DOHH2 (cell line): ENCODE measurements around the gene UBR3.
"Not testable (repeated sequence)": the region's sequence is repeated elsewhere in the genome, so short reads cannot be mapped to it uniquely, and the experiment has no call there.

Source experiments
- H3F3A ChIP-seq: fragments of 200-600 bp; sonication (generic), shearing (Covaris generic); 2 replicates; pipeline ENCODE4 v1.6.0; 2016; ENCODE audit warnings: antibody characterized with exemption, mild to moderate bottlenecking; ENCODE audit not compliant: control insufficient read depth, insufficient read depth
- H3K27ac ChIP-seq: fragments of 200-600 bp; sonication (generic); 2 replicates; pipeline ENCODE4 v1.5.1; 2014; ENCODE audit warnings: low read depth, mild to moderate bottlenecking, low read length, moderate library complexity
- H3K27me3 ChIP-seq: fragments of 200-600 bp; sonication (generic); 2 replicates; pipeline ENCODE4 v1.6.1; 2014; ENCODE audit warnings: mild to moderate bottlenecking, low read length, mixed read lengths; ENCODE audit not compliant: control insufficient read depth
- H3K36me3 ChIP-seq: fragments of 200-600 bp; sonication (generic); 2 replicates; pipeline ENCODE4 v1.6.1; 2014; ENCODE audit warnings: mild to moderate bottlenecking, low read length, moderate library complexity, mixed read lengths; ENCODE audit not compliant: control insufficient read depth
- H3K4me1 ChIP-seq: fragments of 200-600 bp; sonication (generic); 2 replicates; pipeline ENCODE4 v1.6.1; 2014; ENCODE audit warnings: mild to moderate bottlenecking, low read length, mixed read lengths; ENCODE audit not compliant: control insufficient read depth
- H3K4me2 ChIP-seq: fragments of 200-600 bp; sonication (generic); 2 replicates; pipeline ENCODE4 v1.6.0; 2014; ENCODE audit warnings: mild to moderate bottlenecking, low read length, moderate library complexity
- H3K4me3 ChIP-seq: fragments of 200-600 bp; sonication (generic); 2 replicates; pipeline ENCODE4 v1.5.1; 2014; ENCODE audit warnings: mild to moderate bottlenecking, low read length, mixed read lengths
- H3K79me2 ChIP-seq: fragments of 200-600 bp; sonication (generic); 2 replicates; pipeline ENCODE4 v1.6.1; 2014; ENCODE audit warnings: mild to moderate bottlenecking, low read length, mixed read lengths; ENCODE audit not compliant: control insufficient read depth
- H3K9me2 ChIP-seq: fragments of 200-600 bp; sonication (generic); replicated peaks from 2 replicates; pipeline ENCODE4 v1.6.1; 2014; ENCODE audit warnings: mild to moderate bottlenecking, low read length, mixed read lengths; ENCODE audit not compliant: control insufficient read depth
- H3K9me3 ChIP-seq: fragments of 200-600 bp; sonication (generic); 2 replicates; pipeline ENCODE4 v1.6.1; 2014; ENCODE audit warnings: antibody characterized with exemption, low read length, mixed read lengths; ENCODE audit not compliant: control insufficient read depth, insufficient read depth
- H4K20me1 ChIP-seq: fragments of 200-600 bp; sonication (generic); 2 replicates; pipeline ENCODE4 v1.6.0; 2014; ENCODE audit warnings: low read depth, mild to moderate bottlenecking, antibody characterized with exemption, low read length, moderate library complexity; ENCODE audit not compliant: control insufficient read depth, insufficient read depth
- CTCF ChIP-seq: fragments of 200-600 bp; sonication (generic); IDR thresholded peaks from one replicate; pipeline ENCODE4 v1.5.1; 2014; ENCODE audit warnings: antibody characterized with exemption, mild to moderate bottlenecking, low read depth, low read length; ENCODE audit not compliant: poor library complexity, severe bottlenecking
- EZH2phosphoT487 ChIP-seq: fragments of 200-600 bp; sonication (generic); IDR thresholded peaks from 2 replicates; pipeline ENCODE4 v1.6.1; 2017; ENCODE audit warnings: borderline replicate concordance, mild to moderate bottlenecking, antibody characterized with exemption, low read length, moderate library complexity, mixed read lengths

UBR3 gene

GRCh38 chr2:169946092-169946491 is 118.8 kb downstream of the UBR3 start:
- H3F3A ChIP-seq = no peaks in the 10 kb centered on the region
- no peaks in the 10 kb centered on the region for H3K27me3 ChIP-seq
- TF ChIP-seq CTCF = no peak
- TF ChIP-seq EZH2phosphoT487 = no peak
- H4K20me1 ChIP-seq = no peaks in the 10 kb centered on the region
- no peaks in the 10 kb centered on the region for H3K9me3 ChIP-seq
- no peaks in the 10 kb centered on the region for H3K4me1 ChIP-seq
- peaks cover 21% of the 10 kb centered on the region for H3K36me3 ChIP-seq
- no peak overlapping the region for H3K4me3 ChIP-seq
- no peaks in the 10 kb centered on the region for H3K9me2 ChIP-seq
- H3K79me2 ChIP-seq = no peaks in the 10 kb centered on the region
- H3K27ac ChIP-seq = no peak overlapping the region
- no peak overlapping the region for H3K4me2 ChIP-seq

GRCh38 chr2:169946546-169946945 is 119.3 kb downstream of the UBR3 start:
- Histone ChIP-seq H3K4me1 (no peaks in the 10 kb centered on the region), H3K27me3 (no peaks in the 10 kb centered on the region), H3F3A (no peaks in the 10 kb centered on the region), H3K4me2 (no peak overlapping the region), H3K79me2 (no peaks in the 10 kb centered on the region), H3K9me3 (no peaks in the 10 kb centered on the region), H3K4me3 (no peak overlapping the region), H4K20me1 (no peaks in the 10 kb centered on the region), H3K27ac (no peak overlapping the region), H3K36me3 (peaks cover 21% of the 10 kb centered on the region), H3K9me2 (no peaks in the 10 kb centered on the region)
- TF ChIP-seq EZH2phosphoT487 = no peak
- TF ChIP-seq CTCF = no peak

- Histone ChIP-seq H3F3A (no peaks in the 10 kb centered on the region), H3K79me2 (no peaks in the 10 kb centered on the region), H3K36me3 (peaks cover 7% of the 10 kb centered on the region), H3K27ac (no peak overlapping the region), H3K4me2 (no peak overlapping the region), H3K27me3 (no peaks in the 10 kb centered on the region), H3K4me1 (no peaks in the 10 kb centered on the region), H4K20me1 (no peaks in the 10 kb centered on the region), H3K9me2 (no peaks in the 10 kb centered on the region), H3K4me3 (no peak overlapping the region), H3K9me3 (no peaks in the 10 kb centered on the region)
- TF ChIP-seq CTCF (no peak), EZH2phosphoT487 (no peak)
Measured at GRCh38 chr2:169955940-169956339, 128.7 kb downstream of the UBR3 start.

- H3K4me1 ChIP-seq, H3K27ac ChIP-seq, H3K27me3 ChIP-seq, H3K9me2 ChIP-seq, H3K4me2 ChIP-seq, H3K4me3 ChIP-seq, H3F3A ChIP-seq, H3K79me2 ChIP-seq, H3K9me3 ChIP-seq, H3K36me3 ChIP-seq, H4K20me1 ChIP-seq: not testable (repeated sequence)
Measured at GRCh38 chr2:169957219-169957618, 130.0 kb downstream of the UBR3 start.
